SK-N-MC (cell line): ENCODE data around the gene SCAMP4.

Source experiments
- DNase-seq: peaks from one replicate; pipeline ENCODE4 v3.0.0-alpha.2; 2011; ENCODE audit warnings: low read depth, low spot score
- H3K27ac ChIP-seq: fragments of 200-600 bp; sonication (generic); 2 replicates; pipeline ENCODE4 v1.5.1; 2016; ENCODE audit warnings: mixed run types
- H3K36me3 ChIP-seq: fragments of 200-600 bp; sonication (generic); 2 replicates; pipeline ENCODE4 v1.6.1; 2017; ENCODE audit warnings: antibody characterized with exemption, low read length, mixed read lengths; ENCODE audit not compliant: insufficient read depth
- H3K4me3 ChIP-seq: fragments of 200-600 bp; sonication (generic); 2 replicates; pipeline ENCODE4 v1.5.1; 2016
- H3K9ac ChIP-seq: fragments of 200-600 bp; sonication (generic); 2 replicates; pipeline ENCODE4 v1.8.0; 2017; ENCODE audit warnings: mixed run types, mixed read lengths; ENCODE audit not compliant: insufficient read length
- H3K9me3 ChIP-seq: fragments of 200-600 bp; sonication (generic); 2 replicates; pipeline ENCODE4 v1.6.1; 2017; ENCODE audit warnings: low read depth, mild to moderate bottlenecking, antibody characterized with exemption, low read length, moderate library complexity, mixed read lengths
- EZH2 ChIP-seq: fragments of 200-600 bp; sonication (generic); IDR thresholded peaks from one replicate; pipeline ENCODE4 v1.6.1; 2017; ENCODE audit warnings: antibody characterized with exemption
- FOXP2 ChIP-seq: optimal IDR thresholded peaks from 2 replicates; pipeline ENCODE3; 2011; ENCODE audit warnings: mild to moderate bottlenecking, moderate library complexity; ENCODE audit not compliant: insufficient read depth; ENCODE audit errors: extremely low read length, control extremely low read depth
- POLR2AphosphoS5 ChIP-seq: IDR thresholded peaks from 2 replicates; pipeline ENCODE4 v1.6.1; 2012; ENCODE audit warnings: mild to moderate bottlenecking, low read depth, low read length, borderline replicate concordance

Gene SCAMP4

DNA sequence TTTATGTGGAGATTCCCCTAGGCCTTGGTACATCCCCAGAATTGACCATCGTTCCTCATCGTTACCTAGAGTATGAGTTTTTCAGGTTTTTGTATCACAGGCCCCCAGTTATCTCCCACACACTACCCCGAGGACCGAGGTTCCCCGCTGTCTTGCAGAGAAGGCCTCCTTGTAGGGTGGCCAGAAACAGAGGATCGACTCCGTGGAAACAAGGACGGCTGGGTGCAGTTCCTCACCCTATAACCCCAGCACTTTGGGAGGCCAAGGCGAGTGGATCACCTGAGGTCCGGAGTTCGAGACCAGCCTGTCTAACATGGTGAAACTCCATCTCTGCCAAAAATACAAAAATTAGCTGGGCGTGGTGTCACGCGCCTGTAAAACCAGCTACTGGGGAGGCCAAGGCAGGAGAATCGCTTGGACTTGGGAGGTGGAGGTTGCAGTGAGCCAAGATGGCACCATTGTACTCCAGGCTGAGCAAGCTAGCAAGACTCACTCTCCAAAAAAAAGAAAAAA is 720 bp downstream of the SCAMP4 start:
- TF ChIP-seq EZH2 (no peak), POLR2AphosphoS5 (no peak), FOXP2 (no peak)
- H3K9ac ChIP-seq = peak overlapping the region; percentile 61
- no peaks in the 10 kb centered on the region for H3K9me3 ChIP-seq
- H3K4me3 ChIP-seq = peak overlapping the region; percentile 90
- H3K36me3 ChIP-seq = peaks cover 6% of the 10 kb centered on the region; the same call in 1 of the 2 replicates
- peak overlapping the region; percentile 30; the same call in 1 of the 2 replicates for H3K27ac ChIP-seq
- no peak for DNase-seq

- no peak overlapping the region for H3K4me3 ChIP-seq
- no peak for TF ChIP-seq FOXP2
- no peak for TF ChIP-seq POLR2AphosphoS5
- no peak for TF ChIP-seq EZH2
- H3K27ac ChIP-seq = no peak overlapping the region
- DNase-seq = no peak
- H3K9ac ChIP-seq = peak overlapping the region; percentile 15
- H3K9me3 ChIP-seq = no peaks in the 10 kb centered on the region
- peaks cover 6% of the 10 kb centered on the region; the same call in 1 of the 2 replicates for H3K36me3 ChIP-seq
These were observed 1.9 kb downstream of the SCAMP4 start for GRCh38 chr19:1906985-1907562.

- Histone ChIP-seq H3K4me3 (no peak overlapping the region), H3K27ac (no peak overlapping the region)
- DNase-seq = no peak
These were observed 2.6 kb downstream of the SCAMP4 start for GRCh38 chr19:1907563-1908363.

GRCh38 chr19:1908364-1908678 is 3.1 kb downstream of the SCAMP4 start:
- DNase-seq = no peak
- Histone ChIP-seq H3K4me3 (no peak overlapping the region), H3K9ac (no peak overlapping the region), H3K27ac (no peak overlapping the region), H3K9me3 (no peaks in the 10 kb centered on the region), H3K36me3 (peaks cover 13% of the 10 kb centered on the region; the same call in 1 of the 2 replicates)
- TF ChIP-seq POLR2AphosphoS5 = no peak
- TF ChIP-seq FOXP2 = no peak
- no peak for TF ChIP-seq EZH2

More at GRCh38 chr19:1907563-1908363, 2.6 kb downstream of the SCAMP4 start:
- no peaks in the 10 kb centered on the region for H3K9me3 ChIP-seq
- no peak overlapping the region for H3K9ac ChIP-seq
- peaks cover 7% of the 10 kb centered on the region; the same call in 1 of the 2 replicates for H3K36me3 ChIP-seq
- no peak for TF ChIP-seq EZH2
- no peak for TF ChIP-seq FOXP2
- TF ChIP-seq POLR2AphosphoS5 = no peak

DNA sequence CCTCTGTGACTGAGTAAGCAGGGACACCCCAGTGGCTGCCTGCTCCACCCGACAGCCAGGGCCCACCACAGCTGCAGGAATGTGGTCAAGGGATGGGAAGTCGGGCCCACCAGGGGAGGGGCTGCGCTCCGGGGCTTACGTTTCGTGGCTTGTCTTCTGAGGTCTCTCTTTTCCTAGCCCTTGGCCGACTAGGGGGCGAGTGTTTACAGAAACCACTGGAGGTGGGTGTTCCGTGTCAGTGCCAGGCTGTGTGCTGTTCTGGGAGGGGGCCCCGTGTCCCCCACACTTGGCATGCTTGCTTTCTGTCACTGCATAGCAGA is 4.5 kb downstream of the SCAMP4 start:
- Histone ChIP-seq H3K4me3 (no peak overlapping the region), H3K9me3 (no peaks in the 10 kb centered on the region), H3K36me3 (peaks cover 13% of the 10 kb centered on the region; the same call in 1 of the 2 replicates), H3K9ac (no peak overlapping the region), H3K27ac (0 out of 2 replicates have a peak overlapping the region, but pooled peaks have one; percentile 25)
- DNase-seq = no peak
- TF ChIP-seq POLR2AphosphoS5 (no peak), FOXP2 (no peak), EZH2 (no peak)

- H3K4me3 ChIP-seq = no peak overlapping the region
- no peak for TF ChIP-seq EZH2
- TF ChIP-seq POLR2AphosphoS5 = no peak
- no peak for TF ChIP-seq FOXP2
- H3K9me3 ChIP-seq = no peaks in the 10 kb centered on the region
- H3K9ac ChIP-seq = no peak overlapping the region
- 0 out of 2 replicates have a peak overlapping the region, but pooled peaks have one; percentile 25 for H3K27ac ChIP-seq
- H3K36me3 ChIP-seq = peaks cover 13% of the 10 kb centered on the region; the same call in 1 of the 2 replicates
- DNase-seq = no peak
These were observed 5.0 kb downstream of the SCAMP4 start for GRCh38 chr19:1910177-1910576.

- DNase-seq = no peak
- Histone ChIP-seq H3K9ac (no peak overlapping the region), H3K4me3 (no peak overlapping the region), H3K9me3 (no peaks in the 10 kb centered on the region), H3K36me3 (peaks cover 10% of the 10 kb centered on the region; the same call in 1 of the 2 replicates), H3K27ac (no peak overlapping the region)
- TF ChIP-seq POLR2AphosphoS5 (no peak), FOXP2 (no peak), EZH2 (no peak)
These were observed 5.9 kb downstream of the SCAMP4 start for GRCh38 chr19:1911098-1911497.

DNA sequence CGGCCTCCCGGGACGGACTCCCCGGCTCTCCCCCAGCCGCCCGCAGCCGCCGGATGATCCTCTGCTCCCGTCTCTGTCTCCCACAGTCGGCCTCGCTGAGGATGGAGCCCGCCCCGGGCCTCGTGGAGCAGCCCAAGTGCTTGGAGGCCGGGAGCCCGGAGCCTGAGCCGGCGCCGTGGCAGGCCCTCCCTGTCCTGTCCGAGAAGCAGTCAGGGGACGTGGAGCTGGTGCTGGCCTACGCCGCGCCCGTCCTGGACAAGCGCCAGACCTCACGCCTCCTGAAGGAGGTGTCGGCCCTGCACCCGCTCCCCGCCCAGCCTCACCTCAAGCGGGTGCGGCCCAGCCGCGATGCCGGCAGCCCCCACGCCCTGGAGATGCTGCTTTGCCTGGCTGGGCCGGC is 6.8 kb downstream of the SCAMP4 start:
- TF ChIP-seq FOXP2 = no peak
- TF ChIP-seq EZH2 = no peak
- no peak for TF ChIP-seq POLR2AphosphoS5
- no peak for DNase-seq
- Histone ChIP-seq H3K9ac (no peak overlapping the region), H3K9me3 (no peaks in the 10 kb centered on the region), H3K4me3 (no peak overlapping the region), H3K27ac (no peak overlapping the region), H3K36me3 (peaks cover 9% of the 10 kb centered on the region; the same call in 1 of the 2 replicates)
